Activated CD8-positive, alpha-beta memory T cell treated with anti-CD3 and anti-CD28 coated beads, Interleukin-2, amount 10 ng/mL, durations not matched to agents 7 days and 5 days (primary cell): ENCODE measurements around the gene CTAGE1. TPM values are rescaled to one million over a fixed set of nuclear protein-coding genes. Genes with fewer than 3 reads are reported as not detected.

Experiments used
- ATAC-seq: fragments of 150-1000 bp; cut with Tn5 transposase; one replicate; pipeline ENCODE4 v1.10.0; 2021; ENCODE audit warnings: moderate library complexity
- CTCF ChIA-PET: fragments of 350-600 bp; sonication (Branson Sonifier 250); formaldehyde crosslinking; loops from one replicate; lab custom pipeline; 2021; ENCODE audit warnings: antibody characterized with exemption; lab: Charles Lee
- DNase-seq: peaks from one replicate; pipeline ENCODE4 v3.0.0-alpha.2; 2020
- H3K27ac Mint-ChIP-seq: one replicate; pipeline ENCODE4 v1.8.0; 2021; ENCODE audit warnings: mild to moderate bottlenecking, mixed read lengths
- H3K27me3 Mint-ChIP-seq: one replicate; pipeline ENCODE4 v1.8.0; 2021; ENCODE audit warnings: mixed read lengths
- H3K36me3 Mint-ChIP-seq: one replicate; pipeline ENCODE4 v1.8.0; 2021; ENCODE audit warnings: mild to moderate bottlenecking, mixed read lengths
- H3K4me1 Mint-ChIP-seq: one replicate; pipeline ENCODE4 v1.8.0; 2021; ENCODE audit warnings: mixed read lengths
- H3K4me3 Mint-ChIP-seq: one replicate; pipeline ENCODE4 v1.8.0; 2021; ENCODE audit warnings: mild to moderate bottlenecking, moderate library complexity, mixed read lengths
- H3K9me3 Mint-ChIP-seq: one replicate; pipeline ENCODE4 v1.8.0; 2022; ENCODE audit warnings: low read depth, mixed read lengths
- total RNA-seq, 2 experiments: library from RNA; stranded (reverse); gene quantifications; one replicate each; pipeline ENCODE4 v1.2.3, GENCODE V29; 2021

The CTAGE1 gene
- total RNA-seq, 2 experiments from 2014 or later: not detected

DNA sequence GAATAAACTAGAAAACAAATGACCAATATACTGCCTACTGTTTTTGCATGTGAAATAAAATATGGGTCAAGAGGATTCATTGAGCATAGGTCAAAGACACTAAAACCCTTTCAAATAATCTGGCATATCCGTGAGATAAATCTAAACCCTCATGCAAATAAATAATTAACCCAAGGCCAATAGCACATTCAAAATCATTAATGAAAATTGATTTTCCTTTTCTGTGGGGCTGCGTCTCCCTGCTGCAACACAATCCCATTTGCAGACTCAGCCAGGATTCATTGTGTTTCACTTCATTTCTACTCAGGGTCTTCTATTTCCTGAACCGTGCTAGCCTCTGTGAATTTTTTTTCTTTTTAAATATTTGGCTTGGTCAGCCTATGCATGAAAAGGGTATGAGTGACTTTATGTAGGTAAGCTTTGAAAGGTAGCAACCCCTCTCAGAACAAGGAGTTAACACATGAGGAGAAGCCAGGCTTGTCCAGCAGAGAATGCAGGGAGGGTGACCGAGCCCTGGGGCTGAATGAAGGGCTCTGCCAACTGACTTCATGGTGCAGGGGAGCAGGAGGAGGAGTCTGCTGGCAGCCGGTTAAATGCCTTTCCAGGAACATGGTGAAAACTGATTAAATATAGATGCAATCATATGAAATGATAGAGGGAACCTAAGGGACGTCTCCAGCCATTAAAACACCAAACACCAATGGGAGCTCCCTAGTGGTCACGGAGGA lies 10.3 kb upstream of the CTAGE1 start:
- no peak for ATAC-seq

GRCh38 chr18:22424565-22424963 lies 6.8 kb upstream of the CTAGE1 start:
- no peaks in the 10 kb centered on the region for H3K36me3 Mint-ChIP-seq
- DNase-seq: no peak
- no peak for ATAC-seq
- H3K4me1 Mint-ChIP-seq: no peaks in the 10 kb centered on the region
- CTCF ChIA-PET: no interaction called here
- H3K27ac Mint-ChIP-seq: no peak overlapping the region
- no peaks in the 10 kb centered on the region for H3K27me3 Mint-ChIP-seq
- H3K4me3 Mint-ChIP-seq: no peak overlapping the region
- H3K9me3 Mint-ChIP-seq: no peaks in the 10 kb centered on the region

More for the DNA sequence above, 10.3 kb upstream of the CTAGE1 start:
- H3K4me3 Mint-ChIP-seq: no peak overlapping the region
- no peak for DNase-seq
- H3K27ac Mint-ChIP-seq: no peak overlapping the region
- no peaks in the 10 kb centered on the region for H3K9me3 Mint-ChIP-seq
- no peaks in the 10 kb centered on the region for H3K27me3 Mint-ChIP-seq
- H3K36me3 Mint-ChIP-seq: no peaks in the 10 kb centered on the region
- no peaks in the 10 kb centered on the region for H3K4me1 Mint-ChIP-seq
- CTCF ChIA-PET: interaction anchor here (0.7 to 1.3 kb wide), 2 partner anchors 13 to 467 kb away, joined by 3 read pairs; no protein-coding TSS in a partner anchor

DNA sequence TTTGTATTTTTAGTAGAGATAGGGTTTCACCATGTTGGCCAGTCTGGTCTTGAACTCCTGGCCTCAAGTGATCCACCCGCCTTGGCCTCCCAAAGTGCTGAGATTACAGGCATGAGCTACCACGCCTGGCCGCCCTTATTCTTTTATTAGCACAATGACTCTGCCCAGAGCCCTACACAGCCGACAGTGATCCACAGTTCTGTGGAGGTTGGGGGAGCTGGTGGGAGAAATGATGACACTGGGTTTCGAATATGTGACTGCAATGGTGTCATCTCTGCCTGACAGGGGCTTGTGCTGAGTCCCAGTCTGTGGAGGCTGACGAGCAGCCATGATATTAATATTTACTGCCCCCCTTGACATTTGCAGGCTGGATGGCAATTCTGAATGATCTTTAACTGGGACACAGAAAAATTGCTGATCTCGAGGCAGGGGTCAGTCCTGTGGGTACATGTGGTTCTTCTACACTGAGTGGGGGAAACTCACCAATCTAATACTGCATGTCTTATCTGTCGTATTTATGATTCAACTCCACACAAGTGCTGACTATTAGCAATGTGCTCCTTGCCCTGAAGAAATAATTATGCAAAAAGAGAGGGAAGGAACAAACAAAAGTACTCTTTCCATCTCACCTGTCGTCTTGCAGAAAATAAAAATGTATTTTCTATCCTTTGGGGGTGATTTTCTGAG lies 6.3 kb upstream of the CTAGE1 start:
- ATAC-seq (no peak), DNase-seq (no peak)
- CTCF ChIA-PET: no interaction called here
- Mint-ChIP-seq H3K36me3 (no peaks in the 10 kb centered on the region), H3K4me1 (no peaks in the 10 kb centered on the region), H3K9me3 (no peaks in the 10 kb centered on the region), H3K27me3 (no peaks in the 10 kb centered on the region), H3K27ac (no peak overlapping the region), H3K4me3 (no peak overlapping the region)

GRCh38 chr18:22422909-22423548 lies 5.3 kb upstream of the CTAGE1 start:
- H3K4me3 Mint-ChIP-seq: no peak overlapping the region
- no peaks in the 10 kb centered on the region for H3K4me1 Mint-ChIP-seq
- CTCF ChIA-PET: no interaction called here
- peaks cover 4% of the 10 kb centered on the region for H3K9me3 Mint-ChIP-seq
- ATAC-seq (no peak), DNase-seq (no peak)
- no peaks in the 10 kb centered on the region for H3K27me3 Mint-ChIP-seq
- no peak overlapping the region for H3K27ac Mint-ChIP-seq
- H3K36me3 Mint-ChIP-seq: no peaks in the 10 kb centered on the region

GRCh38 chr18:22420652-22421051 lies 2.9 kb upstream of the CTAGE1 start:
- no peaks in the 10 kb centered on the region for H3K4me1 Mint-ChIP-seq
- no peak overlapping the region for H3K4me3 Mint-ChIP-seq
- ATAC-seq: no peak
- H3K36me3 Mint-ChIP-seq: no peaks in the 10 kb centered on the region
- CTCF ChIA-PET: no interaction called here
- H3K27ac Mint-ChIP-seq: no peak overlapping the region
- no peaks in the 10 kb centered on the region for H3K27me3 Mint-ChIP-seq
- peaks cover 6% of the 10 kb centered on the region for H3K9me3 Mint-ChIP-seq
- no peak for DNase-seq

DNA sequence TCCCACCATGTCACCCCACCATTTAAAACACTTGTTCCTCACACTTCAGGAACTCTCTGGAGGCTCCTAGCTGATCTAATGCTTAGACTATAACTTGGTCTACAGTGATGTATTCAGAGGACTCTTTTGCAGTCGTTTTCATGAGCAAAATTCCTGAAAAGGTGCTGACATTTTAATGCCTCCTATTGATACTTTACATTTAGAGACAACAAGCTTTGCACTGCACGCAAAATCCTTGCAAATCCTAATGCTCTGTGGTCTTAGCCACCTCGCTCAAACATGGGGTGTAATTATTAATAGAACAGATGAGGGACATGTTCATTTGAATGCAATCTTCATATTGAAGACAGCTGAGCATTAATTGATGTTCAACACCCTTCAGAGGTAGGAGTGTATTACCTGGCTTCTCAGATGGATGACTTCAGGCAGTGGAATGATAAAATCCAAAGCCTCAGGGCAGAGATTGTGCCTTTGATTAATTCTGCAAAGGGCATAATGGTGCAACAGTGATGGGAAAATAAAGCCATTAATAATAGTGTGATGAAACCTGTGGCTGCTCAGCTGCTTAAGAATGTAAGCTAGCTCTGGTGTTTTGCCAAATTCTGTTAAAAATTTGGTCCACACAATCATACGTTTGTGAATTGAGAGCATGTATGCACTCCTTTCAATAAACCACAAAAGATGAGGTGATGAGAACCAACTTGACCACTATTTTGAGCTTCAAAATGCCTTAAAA lies 5.4 kb downstream of the CTAGE1 start:
- H3K36me3 Mint-ChIP-seq: no peaks in the 10 kb centered on the region
- ATAC-seq (no peak), DNase-seq (no peak)
- no peak overlapping the region for H3K27ac Mint-ChIP-seq
- H3K4me1 Mint-ChIP-seq: no peaks in the 10 kb centered on the region
- H3K4me3 Mint-ChIP-seq: no peak overlapping the region
- H3K9me3 Mint-ChIP-seq: peaks cover 9% of the 10 kb centered on the region
- CTCF ChIA-PET: no interaction called here
- no peaks in the 10 kb centered on the region for H3K27me3 Mint-ChIP-seq

DNA sequence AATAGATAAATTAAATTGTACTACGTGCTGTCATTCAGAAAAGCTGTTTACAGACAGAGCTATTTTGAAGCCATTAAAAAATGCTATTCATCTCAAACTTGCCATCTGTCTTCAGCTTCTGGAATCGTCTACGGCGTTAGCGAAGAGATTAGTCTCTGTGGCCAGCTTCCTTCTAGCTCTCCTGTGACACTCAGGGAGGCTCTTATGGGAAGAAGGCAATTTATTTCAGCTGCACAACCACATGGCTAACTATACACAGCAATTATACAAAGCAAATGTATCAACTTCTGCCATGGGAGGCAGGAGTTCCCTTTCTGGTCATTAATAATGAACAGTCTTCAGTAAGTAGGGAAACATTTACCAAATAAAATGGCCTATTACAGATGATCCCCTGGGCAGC lies 6.3 kb downstream of the CTAGE1 start:
- H3K4me1 Mint-ChIP-seq: no peaks in the 10 kb centered on the region
- H3K36me3 Mint-ChIP-seq: no peaks in the 10 kb centered on the region
- no peak overlapping the region for H3K27ac Mint-ChIP-seq
- CTCF ChIA-PET: no interaction called here
- no peak overlapping the region for H3K4me3 Mint-ChIP-seq
- no peak for DNase-seq
- H3K27me3 Mint-ChIP-seq: no peaks in the 10 kb centered on the region
- H3K9me3 Mint-ChIP-seq: peaks cover 7% of the 10 kb centered on the region
- no peak for ATAC-seq

GRCh38 chr18:22410126-22410525 lies 7.6 kb downstream of the CTAGE1 start:
- Mint-ChIP-seq H3K27ac (no peak overlapping the region), H3K9me3 (peaks cover 7% of the 10 kb centered on the region), H3K4me3 (no peak overlapping the region), H3K36me3 (peaks cover under 1% of the 10 kb centered on the region), H3K27me3 (no peaks in the 10 kb centered on the region), H3K4me1 (peaks cover 4% of the 10 kb centered on the region)
- no peak for DNase-seq
- no peak for ATAC-seq
- CTCF ChIA-PET: no interaction called here

- Mint-ChIP-seq H3K4me1 (peaks cover 4% of the 10 kb centered on the region), H3K27me3 (no peaks in the 10 kb centered on the region), H3K27ac (no peak overlapping the region), H3K36me3 (peaks cover 2% of the 10 kb centered on the region), H3K9me3 (peaks cover 7% of the 10 kb centered on the region), H3K4me3 (no peak overlapping the region)
- DNase-seq (no peak), ATAC-seq (no peak)
- CTCF ChIA-PET: no interaction called here
These were observed 8.3 kb downstream of the CTAGE1 start for GRCh38 chr18:22409445-22409844.

GRCh38 chr18:22408059-22408458 lies 9.7 kb downstream of the CTAGE1 start:
- DNase-seq (no peak), ATAC-seq (no peak)
- CTCF ChIA-PET: no interaction called here
- H3K27me3 Mint-ChIP-seq: no peaks in the 10 kb centered on the region
- H3K4me1 Mint-ChIP-seq: peaks cover 7% of the 10 kb centered on the region
- peaks cover 5% of the 10 kb centered on the region for H3K36me3 Mint-ChIP-seq
- H3K9me3 Mint-ChIP-seq: peaks cover 9% of the 10 kb centered on the region
- H3K4me3 Mint-ChIP-seq: no peak overlapping the region
- no peak overlapping the region for H3K27ac Mint-ChIP-seq

DNA sequence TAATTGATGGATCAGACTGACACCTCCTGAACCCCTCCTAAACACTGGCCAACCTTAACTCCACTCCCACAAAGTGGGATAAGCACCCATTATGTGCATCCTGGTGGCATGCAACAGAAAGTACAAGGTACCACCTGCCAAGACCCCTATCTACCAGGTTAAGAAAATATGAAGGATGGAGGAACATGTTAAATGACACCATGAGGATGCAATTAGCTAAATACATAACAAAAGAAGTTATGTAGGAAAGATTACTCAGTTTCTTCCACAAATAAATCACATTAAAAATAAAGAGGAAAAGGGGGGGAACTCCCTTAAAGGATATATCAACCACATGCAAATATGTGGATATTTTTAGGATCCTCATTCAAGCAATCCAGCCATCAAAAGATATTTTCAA lies 12.6 kb downstream of the CTAGE1 start:
- ATAC-seq: no peak
- CTCF ChIA-PET: no interaction called here
- H3K27me3 Mint-ChIP-seq: no peaks in the 10 kb centered on the region
- H3K9me3 Mint-ChIP-seq: peaks cover 12% of the 10 kb centered on the region
- no peak for DNase-seq
- H3K36me3 Mint-ChIP-seq: peaks cover 5% of the 10 kb centered on the region
- no peak overlapping the region for H3K27ac Mint-ChIP-seq
- H3K4me3 Mint-ChIP-seq: no peak overlapping the region
- H3K4me1 Mint-ChIP-seq: peaks cover 16% of the 10 kb centered on the region

- CTCF ChIA-PET: no interaction called here
- DNase-seq (no peak), ATAC-seq (no peak)
- Mint-ChIP-seq H3K9me3 (peaks cover 9% of the 10 kb centered on the region), H3K4me3 (no peak overlapping the region), H3K4me1 (peaks cover 16% of the 10 kb centered on the region), H3K36me3 (peaks cover 5% of the 10 kb centered on the region), H3K27ac (no peak overlapping the region), H3K27me3 (no peaks in the 10 kb centered on the region)
These were observed 13.8 kb downstream of the CTAGE1 start for GRCh38 chr18:22403950-22404349.

DNA sequence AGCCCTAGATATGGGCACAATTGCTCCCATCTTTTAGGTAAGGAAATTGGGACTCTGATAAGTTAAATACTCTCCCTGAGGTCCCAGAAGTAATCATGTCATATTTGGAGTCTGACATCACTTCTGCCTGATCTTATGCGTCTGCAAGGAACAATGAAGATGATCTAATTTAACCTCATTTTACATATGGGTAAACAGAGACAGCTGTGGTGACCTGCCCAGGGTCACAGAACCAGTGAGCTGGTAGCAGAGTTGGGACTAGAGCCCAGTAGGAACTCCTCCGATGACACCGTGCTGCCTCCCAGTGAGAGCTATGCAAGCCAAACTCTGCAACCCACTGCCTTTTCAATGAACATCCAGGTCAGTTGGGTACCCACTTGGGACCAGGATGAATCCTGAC lies 17.8 kb downstream of the CTAGE1 start:
- Mint-ChIP-seq H3K27me3 (no peaks in the 10 kb centered on the region), H3K4me1 (peaks cover 13% of the 10 kb centered on the region), H3K36me3 (peaks cover 3% of the 10 kb centered on the region), H3K27ac (no peak overlapping the region), H3K4me3 (no peak overlapping the region), H3K9me3 (peaks cover 5% of the 10 kb centered on the region)
- no peak for ATAC-seq
- no peak for DNase-seq
- CTCF ChIA-PET: no interaction called here
